GM18498 (cell line): ENCODE measurements around the gene LILRB2.
"Not testable (repeated sequence)": the region's sequence is repeated elsewhere in the genome, so short reads cannot be mapped to it uniquely, and the experiment has no call there.

ENCODE experiments used
- ATAC-seq: cut with Tn5 transposase; IDR thresholded peaks from one replicate; pipeline ENCODE4 v1.9.1; 2021; ENCODE audit warnings: mild to moderate bottlenecking, moderate library complexity; ENCODE audit not compliant: unreplicated experiment

Gene LILRB2

DNA sequence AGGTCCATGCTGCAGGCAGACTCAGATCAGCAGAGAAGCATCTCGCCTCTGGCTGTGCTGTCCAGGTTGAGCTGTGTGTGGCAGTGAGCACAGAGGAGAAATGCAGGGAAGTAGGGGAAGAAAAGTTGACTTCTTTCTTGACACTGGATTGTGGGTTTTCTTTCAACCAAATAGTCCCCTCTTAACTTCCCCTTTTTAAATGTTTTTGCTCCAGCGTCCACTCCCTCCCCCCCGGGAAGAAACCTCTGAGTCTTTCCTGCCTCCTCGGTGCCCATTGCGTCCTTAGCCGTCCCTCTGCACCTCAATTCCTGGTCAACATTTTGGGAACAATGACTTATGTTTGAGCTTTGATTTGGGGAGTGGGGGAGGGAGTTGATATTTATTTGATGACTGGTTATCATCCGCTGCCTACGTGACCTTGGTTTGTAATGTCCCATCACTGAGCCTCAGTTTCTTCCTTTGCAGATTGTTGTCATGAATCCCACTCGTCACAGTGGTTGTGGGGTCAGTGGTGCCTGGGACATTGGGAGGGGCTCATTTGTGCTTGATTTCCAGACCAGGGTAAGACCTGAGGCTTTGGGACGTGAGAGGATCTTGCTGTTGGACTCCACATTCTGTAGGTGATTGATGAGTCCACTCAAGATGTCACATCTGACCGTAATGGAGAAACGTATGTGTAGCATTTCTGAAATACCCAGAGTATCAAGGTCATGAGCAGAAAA, at the start of gene LILRB2:
Gene LILRB2 (minus strand): TSS at position 104 of the 722 bp plus-strand sequence. CDS start 614 bp downstream, outside the sequence.
- no peak for ATAC-seq

DNA sequence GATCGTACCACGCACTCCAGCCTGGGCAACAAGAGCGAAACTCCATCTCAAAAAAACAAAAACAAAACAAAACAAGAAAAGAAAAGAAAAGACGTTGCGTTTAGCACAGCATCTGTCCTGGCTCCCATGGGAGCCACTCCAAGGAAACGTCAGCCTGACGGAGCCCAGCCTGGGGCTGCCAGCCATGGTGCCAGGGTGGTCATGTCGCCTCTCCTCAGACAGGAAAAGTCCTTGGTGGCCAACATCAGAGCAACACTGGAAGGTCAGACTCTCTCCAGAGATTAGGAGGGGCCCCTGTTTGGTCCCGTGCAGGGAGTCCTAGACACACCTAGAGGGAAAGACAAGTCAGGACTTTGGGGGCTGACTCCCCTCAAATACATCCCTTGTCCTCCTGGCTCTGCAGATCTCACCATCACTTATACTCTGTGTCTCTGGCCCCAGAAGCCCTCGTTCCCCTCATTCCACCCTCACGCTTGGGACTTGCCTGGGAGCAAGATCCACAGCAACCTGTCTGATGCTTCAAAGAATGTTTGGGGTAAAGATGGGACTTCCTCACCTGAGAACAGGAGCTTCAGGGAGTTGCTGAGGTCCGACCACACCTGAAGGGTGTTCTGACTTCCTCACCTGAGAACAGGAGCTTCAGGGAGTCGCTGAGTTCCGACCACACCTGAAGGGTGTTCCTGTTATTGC, 48.7 kb upstream of the LILRB2 start:
- no peak for ATAC-seq

DNA sequence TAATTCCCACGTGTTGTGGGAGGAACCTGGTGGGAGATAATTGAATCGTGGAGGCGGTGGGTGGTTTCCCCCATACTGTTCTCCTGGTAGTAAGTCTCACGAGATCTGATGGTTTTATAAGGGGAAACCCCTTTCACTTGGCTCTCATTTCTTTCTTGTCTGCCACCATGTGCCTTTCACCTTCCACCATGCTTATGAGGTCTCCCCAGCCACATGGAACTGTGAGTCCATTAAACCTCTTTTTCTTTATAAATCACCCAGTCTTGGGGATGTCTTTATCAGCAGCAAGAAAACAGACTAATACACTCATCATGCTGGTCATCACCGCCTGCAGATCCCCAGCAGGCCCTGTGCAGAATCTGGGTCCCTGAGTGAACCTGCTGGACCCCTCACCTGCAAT, 47.9 kb upstream of the LILRB2 start:
- ATAC-seq = not testable (repeated sequence)

DNA sequence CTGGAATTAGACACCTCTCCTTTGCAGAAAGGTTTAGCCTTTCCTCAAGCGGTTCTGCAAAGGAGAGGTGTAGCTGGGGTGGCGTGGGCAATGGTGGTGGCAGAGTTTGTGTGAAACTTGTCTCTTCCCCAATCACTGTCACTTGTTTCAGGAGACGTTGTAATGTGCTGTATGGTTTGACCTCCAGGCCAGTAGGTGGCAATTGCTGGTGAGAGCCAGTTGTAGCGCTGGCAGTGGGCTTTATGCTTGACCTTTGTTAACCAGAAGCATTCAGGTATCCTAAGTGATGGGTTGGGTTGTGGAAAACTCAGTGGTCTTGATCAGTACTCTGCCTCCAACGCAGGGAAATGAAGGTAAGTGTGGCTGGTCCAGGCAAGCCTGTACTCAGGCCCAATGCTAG, 44.7 kb upstream of the LILRB2 start:
- no peak for ATAC-seq

DNA sequence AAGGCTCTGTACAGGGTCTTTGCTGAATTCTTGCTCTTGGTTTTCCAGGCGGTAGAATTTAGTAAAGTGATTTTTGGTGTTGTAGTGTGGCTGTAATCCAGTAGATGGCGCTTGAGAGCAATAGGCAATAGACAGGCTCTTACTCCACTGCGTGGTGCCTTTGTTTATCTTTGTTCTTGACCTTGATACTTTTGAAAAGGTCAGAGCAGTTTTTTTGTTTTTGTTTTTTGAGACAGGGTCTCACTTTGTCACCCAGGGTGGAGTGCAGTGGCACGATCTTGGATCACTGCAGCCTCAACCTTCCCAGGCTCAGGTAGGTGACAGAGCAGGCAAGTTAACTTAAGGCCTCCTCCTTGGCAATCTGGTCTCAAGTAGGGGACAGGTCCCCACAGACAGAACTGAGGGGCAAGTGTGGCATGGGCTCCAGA, 44.3 kb upstream of the LILRB2 start:
- ATAC-seq = no peak

DNA sequence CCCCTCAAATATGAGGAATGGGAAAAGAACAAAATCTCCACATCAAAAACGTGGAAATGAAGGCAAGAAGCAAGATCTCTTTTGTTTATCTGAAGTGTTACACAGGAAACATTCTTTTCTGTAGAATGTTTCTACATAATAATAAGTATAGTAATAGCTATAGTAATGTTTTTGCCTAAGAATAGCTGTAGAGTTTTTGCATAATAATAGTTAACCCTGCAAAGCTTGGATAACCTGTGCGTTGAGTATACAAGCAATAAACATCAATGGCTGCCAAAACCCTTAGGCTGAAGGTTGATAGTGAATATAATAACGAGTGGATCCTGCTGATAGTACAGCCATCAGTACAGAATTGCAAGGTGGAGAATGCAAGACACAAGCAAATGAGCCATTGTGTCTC, 43.2 kb upstream of the LILRB2 start:
- no peak for ATAC-seq

DNA sequence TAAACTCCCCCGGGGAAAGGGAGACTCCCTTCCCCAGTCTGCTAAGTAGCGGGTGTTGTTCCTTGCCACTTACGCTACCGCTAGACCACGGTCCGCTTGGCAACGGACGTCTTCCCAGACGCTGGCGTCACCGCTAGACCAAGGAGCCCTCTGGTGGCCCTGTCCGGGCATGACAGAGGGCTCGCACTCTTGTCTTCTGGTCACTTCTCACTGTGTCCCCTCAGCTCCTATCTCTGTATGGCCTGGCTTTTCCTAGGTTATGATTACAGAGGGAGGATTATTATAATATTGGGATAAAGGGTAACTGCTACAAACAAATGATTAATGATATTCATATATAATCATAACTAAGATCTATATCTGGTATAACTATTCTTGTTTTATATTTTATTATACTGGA, 42.0 kb upstream of the LILRB2 start:
- not testable (repeated sequence) for ATAC-seq

DNA sequence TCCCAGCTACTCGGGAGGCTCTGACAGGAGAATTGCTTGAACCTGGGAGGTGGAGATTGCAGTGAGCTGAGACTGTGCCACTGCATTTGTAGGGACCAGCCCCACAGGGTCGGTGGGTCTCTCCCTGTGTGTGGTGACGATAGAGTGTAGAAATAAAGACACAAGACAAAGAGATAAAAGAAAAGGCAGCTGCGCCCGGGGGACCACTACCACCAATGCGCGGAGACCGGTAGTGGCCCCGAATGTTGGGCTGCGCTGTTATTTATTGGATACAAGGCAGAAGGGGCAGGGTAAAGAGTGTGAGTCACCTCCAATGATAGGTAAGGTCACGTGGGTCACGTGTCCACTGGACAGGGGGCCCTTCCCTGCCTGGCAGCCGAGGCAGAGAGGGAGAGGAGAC, 41.4 kb upstream of the LILRB2 start:
- ATAC-seq = not testable (repeated sequence)

DNA sequence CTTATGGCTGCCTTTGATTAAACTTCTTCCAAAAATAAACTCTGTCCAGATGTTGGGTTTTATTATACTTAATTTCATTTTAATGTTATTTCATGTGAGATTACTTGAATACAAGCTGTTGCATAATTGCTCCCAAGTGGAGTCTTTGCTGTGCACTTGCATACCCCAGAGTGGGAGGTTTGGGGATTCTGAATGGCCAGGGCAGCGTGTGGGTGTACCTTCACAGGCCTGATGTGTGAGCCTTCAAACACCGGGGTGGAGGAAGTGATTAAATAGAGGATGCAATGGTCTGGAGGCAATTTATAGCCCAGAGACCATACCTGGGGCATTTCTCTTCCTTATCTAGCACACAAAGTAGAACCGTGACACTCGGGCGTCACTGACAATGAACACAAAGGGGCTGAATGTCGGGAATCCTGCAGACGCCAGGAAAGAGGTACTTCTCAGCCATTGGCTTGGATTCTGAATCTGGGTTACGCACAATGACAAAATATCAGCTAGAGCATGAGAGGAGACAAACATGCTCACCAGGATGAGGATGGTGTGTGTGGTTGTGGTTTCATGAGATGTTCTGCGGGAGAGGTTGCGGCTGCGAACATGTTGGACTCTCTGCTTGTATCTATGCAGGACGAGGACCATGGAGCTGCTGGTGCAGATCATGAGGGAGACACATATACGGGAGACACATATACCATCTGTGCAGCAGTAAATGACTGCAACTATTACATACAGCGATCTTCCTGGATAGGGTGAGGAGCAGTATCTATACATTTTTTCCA, 39.2 kb upstream of the LILRB2 start:
- ATAC-seq = no peak

DNA sequence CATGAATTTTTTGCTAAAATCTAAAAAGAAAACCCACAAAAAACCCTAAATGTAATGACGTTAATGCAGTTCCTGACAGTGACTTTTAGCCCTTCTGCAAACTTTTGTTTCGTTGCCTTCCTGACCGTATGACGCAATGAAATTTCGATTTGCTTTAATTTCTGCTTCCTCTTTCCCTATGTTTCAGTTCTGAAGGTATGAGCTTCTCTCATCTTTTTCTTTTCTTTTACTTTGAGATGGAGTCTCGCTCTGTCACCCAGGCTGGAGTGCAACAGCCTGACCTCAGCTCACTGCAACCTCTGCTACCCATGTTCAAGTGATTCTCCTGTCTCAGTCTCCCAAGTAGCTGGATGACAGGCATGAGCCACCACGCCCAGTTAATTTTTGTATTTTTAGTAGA, 38.1 kb upstream of the LILRB2 start:
- no peak for ATAC-seq

DNA sequence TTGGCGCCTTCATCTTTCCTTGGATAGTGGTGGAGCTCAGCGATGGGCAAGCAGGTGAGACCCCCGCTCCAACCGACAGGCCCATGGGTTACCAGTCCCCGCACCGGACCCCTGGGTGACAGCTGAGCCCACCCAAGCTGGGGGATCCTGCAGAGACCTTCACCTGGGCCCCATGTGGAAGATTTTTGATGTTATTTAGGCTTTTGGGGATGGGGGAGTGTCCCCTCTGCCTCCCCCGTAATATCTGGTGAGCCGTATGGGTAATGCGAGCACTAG, 37.0 kb upstream of the LILRB2 start:
- no peak for ATAC-seq

DNA sequence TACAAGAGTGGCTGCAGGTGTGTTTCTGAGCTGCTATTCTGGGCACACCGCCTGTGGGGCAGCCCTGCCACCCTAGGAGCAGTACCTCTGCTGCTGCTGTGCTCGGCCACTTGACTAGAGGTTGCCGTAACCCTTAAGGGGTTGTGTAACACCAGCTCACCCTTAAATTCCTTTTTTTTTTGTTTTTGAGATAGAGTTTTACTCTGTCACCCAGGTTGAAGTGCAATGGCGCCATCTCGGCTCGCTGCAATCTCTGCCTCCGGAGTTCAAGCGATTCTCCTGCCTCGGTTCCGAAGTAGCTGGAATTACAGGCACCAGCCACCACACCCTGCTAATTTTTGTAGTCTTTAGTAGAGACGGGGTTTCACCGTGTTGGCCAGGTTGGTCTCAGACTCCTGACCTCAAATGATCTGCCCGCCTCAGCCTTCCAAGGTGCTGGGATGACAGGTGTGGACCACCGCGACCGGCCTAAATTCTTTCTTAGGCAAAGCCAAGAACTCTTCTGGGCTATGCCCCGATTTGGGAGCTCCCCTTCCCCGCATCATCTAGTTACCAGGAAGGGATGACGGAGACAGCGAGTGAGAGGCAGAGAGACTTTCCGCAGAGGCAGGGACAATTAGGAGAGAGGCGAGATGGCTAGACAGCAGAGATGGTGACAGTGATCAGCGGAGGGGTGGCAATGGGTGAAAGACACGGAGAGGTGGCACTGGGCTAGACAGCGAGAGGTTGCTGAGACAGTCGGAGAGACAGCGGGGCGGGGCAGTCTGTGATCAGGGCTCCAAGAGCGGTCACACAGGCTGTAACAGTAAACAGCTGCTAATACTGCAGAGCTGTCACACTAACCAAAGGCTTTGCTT, 36.4 kb upstream of the LILRB2 start:
- no peak for ATAC-seq

DNA sequence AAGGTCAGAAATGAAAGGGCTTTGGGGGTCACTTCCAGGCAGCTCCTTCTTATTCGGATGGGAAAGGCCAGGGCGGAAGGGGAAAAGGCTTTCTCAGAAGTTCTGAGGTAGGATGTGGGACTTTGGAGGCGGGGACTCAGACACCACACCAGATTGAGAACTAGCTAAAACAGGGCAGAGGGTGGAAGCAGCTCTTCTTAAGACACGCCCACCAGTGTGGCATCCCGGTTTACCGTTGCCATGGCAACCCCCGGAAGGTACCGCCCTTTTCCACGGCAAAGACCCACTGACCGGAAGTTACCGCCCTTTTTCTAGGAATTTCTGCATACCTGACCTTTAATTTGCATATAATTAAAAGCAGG, 35.8 kb upstream of the LILRB2 start:
- ATAC-seq = no peak

DNA sequence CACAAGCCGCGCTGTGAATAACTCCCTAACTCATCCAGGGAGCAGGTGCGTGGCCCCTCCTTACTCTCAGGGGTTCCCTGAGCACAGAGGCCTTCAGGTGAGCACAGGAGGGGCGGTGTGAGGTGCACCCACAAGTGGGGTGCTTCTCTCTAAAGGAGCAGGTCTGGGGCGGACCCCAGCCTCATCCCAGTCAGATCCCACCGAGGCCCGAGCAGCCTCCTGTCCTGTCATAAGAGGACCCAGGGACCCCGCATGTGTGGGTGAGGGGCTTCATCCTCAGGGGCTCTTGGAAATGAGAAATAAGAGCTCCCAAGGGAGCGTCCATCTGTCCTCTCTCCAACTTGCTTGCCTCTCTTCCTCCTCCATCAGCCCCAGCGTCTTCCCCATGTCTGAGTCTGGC, 35.0 kb upstream of the LILRB2 start:
- no peak for ATAC-seq

DNA sequence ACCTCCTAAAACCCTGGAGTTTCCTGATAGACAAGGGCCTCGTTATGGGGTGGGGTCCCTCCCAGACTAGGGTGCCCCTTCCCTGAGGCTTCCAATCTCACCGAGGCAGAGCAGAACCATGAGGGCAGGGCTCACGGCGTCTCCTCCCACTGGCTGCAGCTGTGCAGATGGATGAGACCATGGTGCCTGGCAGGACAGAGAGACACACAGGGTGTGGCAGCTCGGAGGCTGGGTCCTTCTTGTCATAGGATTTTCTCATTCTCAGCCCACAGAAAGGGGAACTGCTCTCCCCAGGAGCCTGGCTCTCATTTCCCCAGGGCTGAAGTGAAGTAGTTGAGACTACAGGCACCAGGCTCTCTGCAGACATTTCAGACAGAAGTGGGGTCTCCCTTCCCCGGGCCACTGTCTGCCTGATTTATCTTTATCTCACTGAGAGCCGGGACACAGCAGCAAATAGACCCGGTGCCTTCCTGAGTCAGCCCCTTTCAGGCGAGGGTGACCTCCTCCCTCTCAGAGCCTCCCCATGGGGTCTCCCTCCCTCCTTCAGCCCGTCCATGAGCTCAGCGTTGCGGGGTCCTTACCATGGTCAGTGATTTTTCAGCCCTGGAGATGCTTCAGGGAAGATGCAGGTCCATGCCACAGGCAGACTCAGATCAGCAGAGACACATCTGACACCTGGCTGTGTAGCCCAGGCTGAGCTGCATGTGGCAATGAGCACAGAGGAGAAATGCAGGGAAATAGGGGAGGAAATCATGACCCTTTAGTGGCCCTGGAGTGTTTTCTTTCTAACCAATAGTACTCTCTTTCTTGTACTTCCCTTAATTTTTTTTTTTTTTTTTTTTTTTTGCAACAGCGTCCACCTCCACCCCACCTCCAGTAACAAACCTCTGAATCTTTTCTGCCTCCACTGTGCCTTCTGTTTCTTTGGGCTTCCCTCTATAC, 31.8 kb upstream of the LILRB2 start, which contains the start of gene LILRA5:
Gene LILRA5 (minus strand): TSS at position 731 of the 942 bp plus-strand sequence. CDS start 147 bp downstream, at position 584.
- no peak for ATAC-seq

DNA sequence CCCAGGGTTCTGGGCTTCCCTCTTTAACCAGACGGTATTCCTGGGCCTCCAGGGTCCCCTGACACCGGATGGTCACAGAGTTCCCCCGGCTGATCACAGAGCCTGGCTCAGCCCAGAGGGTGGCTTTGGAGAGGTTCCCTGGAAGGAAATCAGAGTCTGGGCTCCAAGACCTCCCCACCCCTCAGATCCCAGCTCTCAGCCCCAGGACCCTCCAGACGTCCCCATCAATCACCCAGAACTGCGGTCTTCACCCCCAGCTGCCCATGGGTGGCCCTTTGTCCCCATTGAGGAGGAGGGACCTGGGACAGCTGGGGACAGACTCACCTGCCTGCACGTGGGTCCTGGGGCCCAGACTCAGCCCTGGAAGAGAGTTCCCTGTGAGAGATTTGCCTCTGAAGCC, 31.1 kb upstream of the LILRB2 start:
- no peak for ATAC-seq

DNA sequence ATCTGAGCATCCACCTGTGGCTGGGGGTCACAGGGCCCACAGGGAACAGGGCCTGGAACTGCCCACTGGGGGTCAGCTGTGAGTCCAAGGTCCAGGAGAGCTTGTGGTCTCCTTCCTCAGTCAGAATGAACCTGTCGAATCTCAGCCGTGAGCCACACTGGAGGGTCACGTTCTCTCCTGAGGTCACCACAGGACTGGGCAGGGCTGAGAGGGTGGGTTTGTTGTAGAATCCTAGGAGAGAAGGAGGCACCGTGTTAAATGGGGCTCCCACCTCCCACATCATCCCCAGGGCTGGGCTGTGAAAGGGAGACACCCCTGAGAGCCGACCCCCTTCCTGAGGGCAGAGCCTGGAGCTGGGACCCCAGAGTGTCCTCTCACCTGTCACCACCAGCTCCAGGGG, 30.6 kb upstream of the LILRB2 start:
- no peak for ATAC-seq

DNA sequence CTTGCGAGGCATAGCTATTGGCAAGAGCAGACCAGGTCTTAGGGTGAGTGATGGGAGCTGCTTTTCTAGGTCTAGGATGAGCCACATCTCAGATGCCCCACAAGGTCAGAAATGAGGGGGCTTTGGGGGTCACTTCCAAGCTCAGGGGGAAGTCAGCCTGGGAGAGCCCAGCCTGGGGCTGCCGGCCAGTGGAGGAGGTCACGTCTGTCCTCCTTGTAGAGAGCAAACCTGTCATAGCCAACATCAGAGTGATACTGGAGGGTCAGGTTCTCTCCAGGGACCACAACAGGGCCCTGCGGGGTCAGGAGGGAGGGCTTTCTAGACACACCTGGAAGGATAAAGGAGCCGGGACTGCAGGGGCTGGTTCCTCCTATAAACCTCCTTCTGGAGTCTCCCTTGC, 29.6 kb upstream of the LILRB2 start:
- ATAC-seq = no peak

DNA sequence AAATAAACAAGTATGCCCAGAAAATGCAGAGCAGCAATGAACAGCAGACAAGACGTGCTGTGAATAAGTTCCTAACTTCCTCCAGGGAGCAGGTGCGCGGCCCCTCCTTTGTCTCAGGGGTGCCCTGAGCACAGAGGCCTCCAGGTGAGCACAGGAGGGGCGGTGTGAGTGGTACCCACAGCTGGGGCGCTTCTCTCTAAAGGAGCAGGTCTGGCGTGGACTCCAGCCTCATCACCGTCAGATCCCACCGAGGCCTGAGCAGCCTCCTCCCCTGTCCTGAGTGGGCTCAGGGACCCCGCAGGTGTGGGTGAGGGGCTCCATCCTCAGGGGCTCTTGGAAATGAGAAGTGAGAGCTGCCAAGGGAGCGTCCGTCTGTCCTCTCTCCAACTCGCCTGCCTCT, 28.9 kb upstream of the LILRB2 start:
- no peak for ATAC-seq
